Activated naive CD4-positive, alpha-beta T cell treated with anti-CD3 and anti-CD28 coated beads, Interleukin-2, amount 50 U/mL, for 16 hours (primary cell): ENCODE measurements around the gene OR2AK2.

Source experiments
- DNase-seq: peaks from one replicate; pipeline ENCODE4 v3.0.0-alpha.2; 2020

OR2AK2 gene

DNA sequence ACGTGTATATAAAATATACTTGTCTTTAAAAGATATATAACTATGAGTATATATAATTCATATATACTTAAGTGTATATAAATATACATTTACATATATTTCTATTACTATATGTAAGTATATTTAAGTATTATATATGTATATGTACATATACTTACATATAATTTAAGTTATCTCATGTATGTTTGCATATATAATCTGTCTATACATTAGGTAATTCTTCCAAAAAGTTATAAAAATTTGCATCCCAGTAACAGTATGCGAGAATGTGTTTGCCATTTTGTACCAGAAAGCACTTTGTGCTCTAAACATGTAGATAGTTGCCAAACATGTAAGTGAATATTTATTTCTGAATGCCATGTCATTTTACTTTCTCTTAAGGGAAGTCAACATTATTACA, at the start of gene OR2AK2:
TSS of gene OR2AK2 (plus strand) at position 301 of the 400 bp plus-strand sequence. CDS start 144 bp downstream, outside the sequence.
- DNase-seq = no peak

GRCh38 chr1:247919952-247920351, 45.1 kb upstream of the OR2AK2 start, which contains the start of gene OR2T8:
Gene OR2T8 (plus strand): TSS chr1:247920252. CDS start chr1:247921018, 766 bp downstream.
- DNase-seq = no peak

DNA sequence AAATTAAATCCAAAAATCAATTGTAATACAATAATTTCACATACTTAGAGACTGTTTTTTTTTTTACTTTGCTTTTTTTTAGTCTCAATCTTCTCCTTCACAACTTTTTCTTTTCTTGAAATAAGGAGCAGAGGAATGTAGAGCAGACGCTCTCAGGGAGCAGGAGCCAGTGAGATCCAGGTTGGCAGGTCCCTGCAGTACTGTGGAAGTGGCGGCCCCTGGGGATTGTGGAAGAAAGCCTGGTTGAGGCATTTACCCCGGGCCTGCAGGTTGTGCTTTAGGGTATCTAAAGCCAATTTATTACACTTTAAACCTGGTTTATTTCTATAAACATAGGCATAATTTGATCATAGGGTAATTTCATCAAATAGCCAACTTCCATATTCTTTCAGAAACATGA, 41.1 kb upstream of the OR2AK2 start:
- no peak for DNase-seq

DNA sequence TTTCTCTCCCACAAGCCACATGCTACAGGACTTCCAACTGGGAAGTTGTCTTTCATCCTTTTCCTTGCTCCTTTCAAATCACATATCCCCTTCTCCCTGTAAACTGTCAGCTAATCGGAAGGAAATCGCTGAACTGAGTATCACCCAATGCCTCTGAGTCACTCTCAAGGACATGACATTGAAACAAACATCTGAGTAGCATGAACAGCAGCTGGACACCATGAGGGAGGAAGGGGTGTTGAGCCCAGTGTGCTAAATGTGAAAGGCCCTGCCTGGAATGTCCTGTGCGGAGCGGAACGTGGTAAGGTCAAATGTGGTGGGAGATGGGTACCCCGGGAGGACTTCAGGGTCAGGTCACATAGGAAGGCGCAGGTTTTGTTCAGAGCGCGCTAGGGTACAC, 40.2 kb upstream of the OR2AK2 start, which contains the start of gene OR2AJ1:
TSS of gene OR2AJ1 (plus strand) at position 22 of the 400 bp plus-strand sequence. CDS start 8,880 bp downstream, outside the sequence.
- no peak for DNase-seq

DNA sequence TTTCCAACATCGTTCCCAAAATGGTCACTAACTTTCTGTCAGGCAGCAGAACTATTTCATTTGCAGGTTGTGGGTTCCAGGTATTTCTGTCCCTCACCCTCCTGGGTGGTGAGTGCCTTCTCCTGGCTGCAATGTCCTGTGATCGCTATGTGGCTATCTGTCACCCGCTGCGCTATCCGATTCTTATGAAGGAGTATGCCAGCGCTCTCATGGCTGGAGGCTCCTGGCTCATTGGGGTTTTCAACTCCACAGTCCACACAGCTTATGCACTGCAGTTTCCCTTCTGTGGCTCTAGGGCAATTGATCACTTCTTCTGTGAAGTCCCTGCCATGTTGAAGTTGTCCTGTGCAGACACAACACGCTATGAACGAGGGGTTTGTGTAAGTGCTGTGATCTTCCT, 31.0 kb upstream of the OR2AK2 start:
- no peak for DNase-seq

DNA sequence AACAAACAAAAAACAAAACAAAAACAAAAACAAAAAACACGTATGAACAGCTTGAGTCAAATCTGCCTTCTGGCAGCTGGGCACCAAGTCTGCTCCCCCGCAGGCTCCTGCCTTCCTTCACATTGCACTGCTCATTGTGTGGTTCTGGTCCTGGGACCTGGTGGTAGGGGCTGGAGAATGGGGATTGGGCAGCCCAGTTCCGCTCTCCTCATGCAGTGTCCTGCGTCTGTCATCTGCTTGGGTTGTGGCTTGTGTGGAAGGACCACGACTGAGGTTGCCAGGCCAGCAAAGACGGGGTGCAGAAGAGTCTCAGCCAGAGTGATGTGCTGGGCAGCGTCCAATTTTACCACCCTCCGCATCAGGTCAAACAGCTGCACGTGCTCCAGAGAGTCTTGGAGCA, 29.3 kb upstream of the OR2AK2 start:
- no peak for DNase-seq

GRCh38 chr1:247936415-247936814, 28.6 kb upstream of the OR2AK2 start:
- no peak for DNase-seq

DNA sequence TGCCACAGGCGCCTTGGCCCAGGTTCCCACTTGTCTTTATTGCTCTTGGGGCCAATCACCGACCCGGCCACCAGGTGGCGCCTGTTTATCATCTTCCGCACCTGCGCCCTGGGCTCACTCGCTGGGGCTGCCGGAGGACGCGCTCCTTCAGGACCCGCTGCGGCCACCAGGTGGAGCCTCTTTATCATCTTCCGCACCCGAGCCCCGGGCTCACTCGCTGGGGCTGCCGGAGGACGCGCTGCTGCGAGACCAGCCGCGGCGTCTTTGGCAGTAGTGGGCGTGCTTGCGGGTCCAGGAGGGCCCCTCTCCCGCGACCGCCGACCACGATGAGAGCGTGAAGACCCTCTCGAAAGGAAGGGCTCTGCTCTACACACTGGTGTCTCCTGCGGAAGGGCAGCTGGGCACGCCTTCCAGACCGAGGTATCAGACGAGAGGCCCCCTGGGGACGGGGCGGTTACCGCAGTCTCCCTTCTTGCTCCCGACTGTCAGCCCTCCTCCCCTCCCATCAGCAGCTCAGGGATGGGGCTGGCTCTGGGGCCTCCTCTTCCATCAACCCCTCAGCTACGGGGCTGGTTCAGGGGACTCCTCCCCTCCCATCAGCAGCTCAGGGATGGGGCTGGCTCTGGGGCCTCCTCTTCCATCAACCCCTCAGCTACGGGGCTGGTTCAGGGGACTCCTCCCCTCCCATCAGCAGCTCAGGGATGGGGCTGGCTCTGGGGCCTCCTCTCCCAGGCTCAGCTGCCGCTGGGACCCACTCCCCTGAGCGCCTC, 27.9 kb upstream of the OR2AK2 start:
- peak; percentile 70 for DNase-seq

DNA sequence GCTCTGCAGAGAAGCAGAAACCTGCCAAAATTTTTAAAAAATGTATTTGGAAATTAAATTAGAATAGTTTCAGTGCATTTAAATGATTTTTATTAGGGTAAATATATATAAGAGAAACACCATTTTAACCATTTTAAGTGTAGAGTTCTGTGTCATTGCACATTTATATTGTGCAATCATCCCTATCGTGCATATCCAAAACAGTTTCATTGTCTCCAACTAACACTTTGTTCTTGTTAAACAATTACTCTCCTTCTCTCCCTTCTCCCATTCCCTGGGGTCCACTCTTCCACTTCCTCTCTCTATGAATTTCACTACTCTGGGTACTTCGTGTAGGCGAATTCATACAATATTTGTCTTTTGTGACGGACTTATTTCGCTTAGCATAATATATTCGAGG, 22.4 kb upstream of the OR2AK2 start:
- DNase-seq = no peak

GRCh38 chr1:247948558-247948957, 16.5 kb upstream of the OR2AK2 start, which contains the start of gene OR2L8:
Gene OR2L8 (plus strand): TSS chr1:247948858. CDS start chr1:247948858, 0 bp downstream.
- no peak for DNase-seq

DNA sequence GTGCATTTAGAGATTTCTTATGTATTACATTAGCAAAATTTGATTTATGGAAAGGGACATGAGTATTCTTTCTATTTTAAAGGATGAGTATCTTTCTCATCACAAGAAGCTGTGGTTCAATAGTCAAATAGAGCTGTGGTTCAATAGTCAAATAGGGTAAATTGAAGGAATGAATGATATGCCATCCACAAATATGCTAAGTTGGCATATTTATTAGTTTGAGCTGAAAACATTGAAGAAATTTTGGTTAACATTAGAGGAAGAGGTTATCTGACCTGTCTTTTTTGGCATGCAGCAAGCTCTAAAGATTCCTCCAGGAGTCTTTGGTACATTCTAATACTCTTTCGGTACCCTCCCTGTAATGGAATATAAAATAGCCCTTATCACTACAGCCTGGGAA, 11.6 kb upstream of the OR2AK2 start:
- DNase-seq = no peak

GRCh38 chr1:247961791-247962190, 3.2 kb upstream of the OR2AK2 start:
- DNase-seq = no peak

DNA sequence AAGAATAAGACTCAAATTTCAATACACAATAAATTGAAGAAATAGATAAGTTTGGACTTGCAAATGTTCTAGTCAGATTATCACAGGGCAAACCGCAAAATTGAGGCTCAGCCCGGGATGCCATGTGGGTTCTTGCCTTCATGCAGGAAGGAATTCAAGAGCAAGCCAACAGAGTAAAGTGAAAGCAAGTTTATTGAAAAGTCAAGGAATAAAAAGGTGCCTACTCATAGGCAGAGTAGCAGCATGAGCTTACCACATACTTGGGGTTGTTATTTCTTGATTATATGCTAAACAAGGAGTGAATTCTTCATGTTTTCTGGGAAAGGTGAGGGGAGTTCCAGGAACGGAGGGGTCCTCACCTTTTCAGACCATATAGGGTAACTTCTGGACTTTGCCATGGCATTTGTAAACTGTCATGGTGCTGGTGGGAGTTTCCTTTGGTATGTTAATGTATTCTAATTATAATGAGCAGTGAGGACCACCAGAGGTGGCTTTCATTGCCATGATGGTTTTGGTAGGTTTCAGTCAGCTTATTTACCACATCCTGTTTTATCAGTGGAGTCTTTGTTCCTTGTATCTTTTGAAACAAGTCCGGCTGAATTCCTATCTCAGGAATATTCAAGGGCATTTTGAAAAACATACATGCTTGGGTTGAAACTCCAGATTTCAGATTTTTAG, 2.0 kb upstream of the OR2AK2 start:
- no peak for DNase-seq

- DNase-seq = no peak
Measured at GRCh38 chr1:247966532-247967204, 1.6 kb downstream of the OR2AK2 start.

DNA sequence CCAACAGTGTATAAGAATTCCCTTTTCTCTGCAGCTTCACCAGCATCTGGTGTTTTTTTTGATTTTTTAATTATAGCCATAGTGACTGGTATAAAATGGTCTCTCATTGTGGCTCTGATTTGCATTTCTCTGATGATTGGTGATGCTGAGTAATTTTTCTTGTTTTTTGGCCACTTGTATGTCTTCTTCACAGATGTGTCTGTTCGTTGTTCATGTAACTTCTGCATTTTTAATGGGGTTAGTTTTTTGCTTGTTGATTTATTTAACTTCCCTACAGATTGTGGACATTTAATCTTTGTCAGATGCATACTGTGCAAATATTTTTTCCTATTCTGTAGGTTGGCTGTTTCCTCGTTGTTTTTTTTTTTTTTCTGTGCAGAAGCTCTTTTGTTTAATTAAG, 28.0 kb downstream of the OR2AK2 start:
- no peak for DNase-seq

- no peak for DNase-seq
Measured at GRCh38 chr1:247998811-247999210, 33.8 kb downstream of the OR2AK2 start.

- DNase-seq = no peak
Measured at GRCh38 chr1:248000169-248000568, 35.1 kb downstream of the OR2AK2 start.

DNA sequence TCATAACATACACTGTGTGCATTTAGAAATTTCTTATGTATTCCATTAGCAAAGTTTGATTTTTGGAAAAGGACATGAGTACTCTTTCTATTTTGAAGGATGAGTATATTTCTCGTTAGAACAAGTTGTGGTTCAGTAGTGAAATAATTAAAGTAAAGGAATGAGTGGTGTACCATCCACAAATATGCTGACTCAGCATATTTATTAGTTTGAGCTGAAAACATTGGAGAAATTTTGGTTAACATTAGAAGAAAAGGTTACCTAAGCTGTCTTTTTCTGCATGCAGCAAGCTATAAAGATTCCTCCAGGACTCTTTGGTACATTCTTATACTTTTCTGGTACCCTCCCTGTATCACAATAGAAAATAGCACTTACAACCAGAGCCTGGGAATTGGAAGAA, 42.7 kb downstream of the OR2AK2 start:
- DNase-seq = no peak

GRCh38 chr1:248009681-248010080, 44.6 kb downstream of the OR2AK2 start:
- no peak for DNase-seq

DNA sequence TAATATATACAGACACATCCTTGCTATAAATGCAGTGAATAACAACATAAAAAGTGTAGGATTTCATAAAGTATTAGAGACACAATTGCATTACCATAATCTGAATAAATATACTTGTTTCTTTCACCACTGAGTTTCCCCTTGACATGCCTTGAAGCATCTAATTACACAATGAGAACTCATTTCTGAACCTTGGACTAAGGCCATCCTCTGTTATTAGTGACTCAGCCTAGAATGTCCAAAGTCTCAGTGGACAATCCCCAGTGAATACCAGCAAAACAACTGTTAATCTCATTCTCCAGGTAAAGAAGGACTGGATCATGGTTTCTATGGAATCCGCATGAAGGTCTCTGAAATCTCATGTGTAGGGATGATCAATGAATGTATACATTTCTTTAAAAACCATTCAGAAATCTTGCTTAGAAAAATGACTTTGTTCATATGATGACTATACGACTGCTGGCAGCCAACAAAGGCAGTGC, 48.2 kb downstream of the OR2AK2 start, which contains the start of gene OR2L5:
TSS of gene OR2L5 (plus strand) at position 432 of the 482 bp plus-strand sequence. CDS start 8,288 bp downstream, outside the sequence.
- no peak for DNase-seq

DNA sequence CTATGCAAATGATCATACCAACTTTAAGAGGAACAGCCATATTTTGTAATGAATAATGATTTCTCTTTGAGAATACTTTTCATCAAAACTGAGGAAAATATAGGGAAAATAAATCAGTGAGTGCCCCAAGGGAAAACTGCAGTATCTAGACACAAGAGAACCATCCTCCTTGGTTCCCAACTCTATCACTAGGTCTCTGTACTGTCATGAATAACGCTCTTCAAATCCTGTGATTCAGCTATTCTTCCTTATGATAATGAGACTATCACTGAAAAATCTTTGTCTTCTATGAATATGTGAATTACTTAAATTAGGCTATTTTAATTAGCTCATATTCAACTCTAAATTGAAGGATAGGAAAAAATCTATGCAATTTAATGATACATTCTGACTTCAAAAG, 50.8 kb downstream of the OR2AK2 start:
- no peak for DNase-seq
